HCT116 (cell line): ENCODE data around the gene NDUFA7. TPM values are rescaled to one million over a fixed set of nuclear protein-coding genes. Genes with fewer than 3 reads are reported as not detected.

Experiments
- ATAC-seq: fragments of 200-7000 bp; cut with Tn5 transposase; 2 replicates; pipeline ENCODE4 v1.9.1; 2020; ENCODE audit warnings: mild to moderate bottlenecking, moderate library complexity
- BruUV-seq: library from RNA; stranded (reverse); fragments of 400-500 nt; replicated peaks from 2 replicates; lab custom pipeline; 2021; lab: Mats Ljungman, UMichigan
- CTCF ChIA-PET: fragments of 300-600 bp; sonication (Branson Sonifier 250); formaldehyde crosslinking; loops from one replicate; lab custom pipeline; 2021; ENCODE audit warnings: antibody characterized with exemption; lab: Charles Lee
- POLR2A ChIA-PET: fragments of 300-600, 350-600 bp; sonication (Branson Sonifier 250); formaldehyde crosslinking; loops from one replicate; lab custom pipeline; 2021; ENCODE audit warnings: antibody characterized with exemption; lab: Charles Lee
- RAD21 ChIA-PET, 2 experiments: fragments of 300-600 bp; sonication (Branson Sonifier 250); formaldehyde crosslinking; loops; one replicate each; lab custom pipeline; 2023; ENCODE audit warnings: low total read pairs in 2 of 2; ENCODE audit not compliant: uncharacterized antibody in 2 of 2, unreplicated experiment in 2 of 2, low non-redundant PET in 1 of 2; lab: Charles Lee
- DNase-seq: peaks from one replicate; pipeline ENCODE4 v3.0.0-alpha.2; 2010; ENCODE audit warnings: low read depth, low spot score
- H2AFZ ChIP-seq: fragments of 200-600 bp; shearing (Covaris generic), sonication (generic); 2 replicates; pipeline ENCODE4 v1.6.1; 2017; ENCODE audit warnings: low read depth, mixed run types, mixed read lengths, antibody characterized with exemption, low read length; ENCODE audit not compliant: poor library complexity, severe bottlenecking
- H3K27ac ChIP-seq: 2 replicates; pipeline ENCODE4 v1.5.1; 2012; ENCODE audit warnings: low read depth, low read length
- H3K27me3 ChIP-seq: fragments of 200-600 bp; sonication (generic); 2 replicates; pipeline ENCODE4 v1.6.1; 2016; ENCODE audit warnings: mixed run types, low read length, mixed read lengths; ENCODE audit not compliant: insufficient read depth
- H3K36me3 ChIP-seq, 2 experiments: fragments of 200-500 bp in 1 of 2; fragments of 200-600 bp in 1 of 2; sonication (Bioruptor generic) in 1 of 2; sonication (generic) in 1 of 2; 2 replicates each; pipeline versions ENCODE4 v1.5.1 to v1.6.1; 2014 to 2016; ENCODE audit warnings: low read length in 2 of 2, inconsistent platforms in 1 of 2, mixed read lengths in 1 of 2, mixed run types in 1 of 2; ENCODE audit not compliant: insufficient read depth in 2 of 2, control insufficient read depth in 1 of 2
- H3K4me1 ChIP-seq, 2 experiments: fragments of 200-600 bp in 1 of 2; sonication (generic) in 1 of 2; 2 replicates each; pipeline versions ENCODE4 v1.5.1 to v1.6.1; 2012 to 2017; ENCODE audit warnings: low read length in 2 of 2, inconsistent platforms in 1 of 2, mild to moderate bottlenecking in 1 of 2, mixed read lengths in 1 of 2, mixed run types in 1 of 2, moderate library complexity in 1 of 2; ENCODE audit not compliant: insufficient read depth in 2 of 2, control insufficient read depth in 1 of 2
- H3K4me2 ChIP-seq: fragments of 200-600 bp; sonication (generic); 2 replicates; pipeline ENCODE4 v1.6.1; 2017; ENCODE audit warnings: mixed run types, low read length, mixed read lengths
- H3K4me3 ChIP-seq, 2 experiments: fragments of 200-600 bp in 1 of 2; sonication (generic) in 1 of 2; replicated peaks in 1 of 2; 2 replicates each; pipeline ENCODE4 v1.5.1; 2011 to 2016; ENCODE audit warnings: low read length in 2 of 2, control low read depth in 1 of 2, low read depth in 1 of 2, mild to moderate bottlenecking in 1 of 2, mixed read lengths in 1 of 2, mixed run types in 1 of 2
- H3K79me2 ChIP-seq: fragments of 200-600 bp; sonication (generic); 2 replicates; pipeline ENCODE4 v1.6.1; 2017; ENCODE audit warnings: mild to moderate bottlenecking, mixed run types, low read length, moderate library complexity, mixed read lengths; ENCODE audit not compliant: insufficient read depth
- H3K9ac ChIP-seq: fragments of 200-600 bp; sonication (generic); 2 replicates; pipeline ENCODE4 v1.6.1; 2016; ENCODE audit warnings: low read length, mixed read lengths
- H3K9me2 ChIP-seq: fragments of 200-600 bp; sonication (generic), shearing (Covaris generic); 2 replicates; pipeline ENCODE4 v1.6.1; 2017; ENCODE audit warnings: mixed run types, mild to moderate bottlenecking, moderate library complexity; ENCODE audit not compliant: insufficient read depth
- H3K9me3 ChIP-seq, 2 experiments: fragments of 200-500 bp in 1 of 2; fragments of 200-600 bp in 1 of 2; sonication (Bioruptor generic) in 1 of 2; sonication (generic) in 1 of 2; 2 replicates each; pipeline ENCODE4 v1.6.1; 2014 to 2017; ENCODE audit warnings: low read length in 2 of 2, mixed read lengths in 2 of 2, inconsistent platforms in 1 of 2, low read depth in 1 of 2, mild to moderate bottlenecking in 1 of 2, mixed run types in 1 of 2, moderate library complexity in 1 of 2; ENCODE audit not compliant: control insufficient read depth in 1 of 2, insufficient read depth in 1 of 2
- H4K20me1 ChIP-seq: fragments of 200-600 bp; sonication (generic), shearing (Covaris generic); 2 replicates; pipeline ENCODE4 v1.6.1; 2017; ENCODE audit warnings: mixed run types, mild to moderate bottlenecking, moderate library complexity; ENCODE audit not compliant: insufficient read depth
- CBX3 ChIP-seq: IDR thresholded peaks from 2 replicates; pipeline ENCODE4 v1.6.1; 2012; ENCODE audit warnings: low read depth
- CEBPB ChIP-seq: IDR thresholded peaks from 2 replicates; pipeline ENCODE4 v1.6.1; 2012; ENCODE audit warnings: low read depth
- EGR1 ChIP-seq: IDR thresholded peaks from 2 replicates; pipeline ENCODE4 v1.6.1; 2012; ENCODE audit warnings: low read depth
- ELF1 ChIP-seq: IDR thresholded peaks from 2 replicates; pipeline ENCODE4 v1.6.1; 2012; ENCODE audit warnings: low read depth, borderline replicate concordance
- EZH2 ChIP-seq: fragments of 200-600 bp; sonication (generic); IDR thresholded peaks from 2 replicates; pipeline ENCODE4 v1.6.1; 2017; ENCODE audit warnings: antibody characterized with exemption, mixed run types
- EZH2phosphoT487 ChIP-seq: fragments of 200-600 bp; IDR thresholded peaks from 2 replicates; pipeline ENCODE4 v1.6.1; 2018; ENCODE audit warnings: antibody characterized with exemption, borderline replicate concordance
- FOSL1 ChIP-seq: IDR thresholded peaks from 2 replicates; pipeline ENCODE4 v1.6.1; 2012; ENCODE audit warnings: low read depth
- JUND ChIP-seq: IDR thresholded peaks from 2 replicates; pipeline ENCODE4 v1.6.1; 2012
- MAX ChIP-seq: IDR thresholded peaks from 2 replicates; pipeline ENCODE4 v1.6.1; 2012
- POLR2AphosphoS5 ChIP-seq: IDR thresholded peaks from 2 replicates; pipeline ENCODE4 v1.6.1; 2011; ENCODE audit warnings: mild to moderate bottlenecking, low read depth, low read length, moderate library complexity
- RAD21 ChIP-seq: IDR thresholded peaks from 2 replicates; pipeline ENCODE4 v1.6.1; 2012; ENCODE audit warnings: low read depth, mild to moderate bottlenecking
- REST ChIP-seq: IDR thresholded peaks from 2 replicates; pipeline ENCODE4 v1.6.1; 2012; ENCODE audit warnings: low read depth
- SIN3A ChIP-seq: IDR thresholded peaks from 2 replicates; pipeline ENCODE4 v1.6.1; 2012; ENCODE audit warnings: low read depth
- SP1 ChIP-seq: IDR thresholded peaks from 2 replicates; pipeline ENCODE4 v1.6.1; 2012; ENCODE audit warnings: low read depth
- SRF ChIP-seq: IDR thresholded peaks from 2 replicates; pipeline ENCODE4 v1.6.1; 2012; ENCODE audit warnings: low read depth
- TCF7L2 ChIP-seq: IDR thresholded peaks from 2 replicates; pipeline ENCODE4 v1.7.0; 2011; ENCODE audit warnings: borderline replicate concordance, inconsistent platforms; ENCODE audit not compliant: insufficient read depth, insufficient read length; ENCODE audit errors: extremely low read depth
- ZFX ChIP-seq: fragments of 450-650 bp; IDR thresholded peaks from 2 replicates; pipeline ENCODE4 v1.6.1; 2017
- ZNF274 ChIP-seq: fragments of 200-500 bp; sonication (Bioruptor generic); IDR thresholded peaks from 2 replicates; pipeline ENCODE4 v1.6.1; 2014; ENCODE audit warnings: mild to moderate bottlenecking, low read depth, low read length, inconsistent platforms
- intact Hi-C: fragments of 100-400 bp; cut with micrococcal nuclease; formaldehyde crosslinking; loops from 2 replicates; pipeline ENCODE4 v1.10.0; 2022
- total RNA-seq: library from RNA; stranded (reverse); gene quantifications from one replicate; pipeline ENCODE4 v1.2.1, GENCODE V29; 2021; ENCODE audit not compliant: unreplicated experiment
- TF ChIP-seq, protein P1 (sequence below): IDR thresholded peaks from 2 replicates; pipeline ENCODE4 v1.6.1; 2011; ENCODE audit warnings: mild to moderate bottlenecking, low read length, moderate library complexity; ENCODE audit not compliant: insufficient replicate concordance; ENCODE audit errors: extremely low read depth
- TF ChIP-seq, protein P2 (sequence below): IDR thresholded peaks from 2 replicates; pipeline ENCODE4 v1.6.1; 2012

NDUFA7 gene
- total RNA-seq, 1 experiment from 2014 or later, result 86.9 TPM

GRCh38 chr19:8358948-8359347, 37.8 kb upstream of the NDUFA7 start:
- ATAC-seq (no peak), DNase-seq (no peak)
- no peak overlapping the region for H3K27ac ChIP-seq
- no peaks in the 10 kb centered on the region for H3K36me3 ChIP-seq
- POLR2A ChIA-PET, result interaction anchor here (0.8 to 1.1 kb wide), 2 partner anchors 31 to 155 kb away, joined by 3 to 7 read pairs; partner anchors contain the start of genes RAB11B and ZNF414
- H3K4me2 ChIP-seq, result peak overlapping the region; percentile 35
- H3K4me1 ChIP-seq, result peaks cover 52 to 85% of the 10 kb centered on the region in 2 experiments
- 0 out of 2 replicates have a peak overlapping the region, but pooled peaks have one; percentile 7 for H3K9ac ChIP-seq
- TF ChIP-seq SP1 (no peak), EZH2phosphoT487 (no peak), MAX (no peak), SIN3A (no peak), CBX3 (no peak), CEBPB (no peak), JUND (no peak), ZFX (no peak), EZH2 (no peak), POLR2AphosphoS5 (no peak), EGR1 (no peak), ZNF274 (no peak), TCF7L2 (no peak), FOSL1 (no peak), REST (no peak), ELF1 (no peak), RAD21 (no peak), SRF (no peak)
- TF ChIP-seq, protein P1, sequence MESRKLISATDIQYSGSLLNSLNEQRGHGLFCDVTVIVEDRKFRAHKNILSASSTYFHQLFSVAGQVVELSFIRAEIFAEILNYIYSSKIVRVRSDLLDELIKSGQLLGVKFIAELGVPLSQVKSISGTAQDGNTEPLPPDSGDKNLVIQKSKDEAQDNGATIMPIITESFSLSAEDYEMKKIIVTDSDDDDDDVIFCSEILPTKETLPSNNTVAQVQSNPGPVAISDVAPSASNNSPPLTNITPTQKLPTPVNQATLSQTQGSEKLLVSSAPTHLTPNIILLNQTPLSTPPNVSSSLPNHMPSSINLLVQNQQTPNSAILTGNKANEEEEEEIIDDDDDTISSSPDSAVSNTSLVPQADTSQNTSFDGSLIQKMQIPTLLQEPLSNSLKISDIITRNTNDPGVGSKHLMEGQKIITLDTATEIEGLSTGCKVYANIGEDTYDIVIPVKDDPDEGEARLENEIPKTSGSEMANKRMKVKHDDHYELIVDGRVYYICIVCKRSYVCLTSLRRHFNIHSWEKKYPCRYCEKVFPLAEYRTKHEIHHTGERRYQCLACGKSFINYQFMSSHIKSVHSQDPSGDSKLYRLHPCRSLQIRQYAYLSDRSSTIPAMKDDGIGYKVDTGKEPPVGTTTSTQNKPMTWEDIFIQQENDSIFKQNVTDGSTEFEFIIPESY, result no peak
- TF ChIP-seq, protein P2, sequence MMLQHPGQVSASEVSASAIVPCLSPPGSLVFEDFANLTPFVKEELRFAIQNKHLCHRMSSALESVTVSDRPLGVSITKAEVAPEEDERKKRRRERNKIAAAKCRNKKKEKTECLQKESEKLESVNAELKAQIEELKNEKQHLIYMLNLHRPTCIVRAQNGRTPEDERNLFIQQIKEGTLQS, result no peak
- RAD21 ChIA-PET, result no interaction called here
- H2AFZ ChIP-seq, result no peak overlapping the region
- no peaks in the 10 kb centered on the region for H3K9me2 ChIP-seq
- H3K4me3 ChIP-seq, result no peak overlapping the region
- H3K9me3 ChIP-seq, result no peaks in the 10 kb centered on the region
- H3K79me2 ChIP-seq, result no peaks in the 10 kb centered on the region
- no peaks in the 10 kb centered on the region for H3K27me3 ChIP-seq
- intact Hi-C loops, result loop anchor here (10.0 kb wide), 1 partner anchor 86 kb away; the partner anchor contains the start of gene HNRNPM
- no TSS peak for BruUV-seq
- no peaks in the 10 kb centered on the region for H4K20me1 ChIP-seq
- CTCF ChIA-PET, result no interaction called here
